Measurements from ENCODE around the gene EEF1B2.

DNA sequence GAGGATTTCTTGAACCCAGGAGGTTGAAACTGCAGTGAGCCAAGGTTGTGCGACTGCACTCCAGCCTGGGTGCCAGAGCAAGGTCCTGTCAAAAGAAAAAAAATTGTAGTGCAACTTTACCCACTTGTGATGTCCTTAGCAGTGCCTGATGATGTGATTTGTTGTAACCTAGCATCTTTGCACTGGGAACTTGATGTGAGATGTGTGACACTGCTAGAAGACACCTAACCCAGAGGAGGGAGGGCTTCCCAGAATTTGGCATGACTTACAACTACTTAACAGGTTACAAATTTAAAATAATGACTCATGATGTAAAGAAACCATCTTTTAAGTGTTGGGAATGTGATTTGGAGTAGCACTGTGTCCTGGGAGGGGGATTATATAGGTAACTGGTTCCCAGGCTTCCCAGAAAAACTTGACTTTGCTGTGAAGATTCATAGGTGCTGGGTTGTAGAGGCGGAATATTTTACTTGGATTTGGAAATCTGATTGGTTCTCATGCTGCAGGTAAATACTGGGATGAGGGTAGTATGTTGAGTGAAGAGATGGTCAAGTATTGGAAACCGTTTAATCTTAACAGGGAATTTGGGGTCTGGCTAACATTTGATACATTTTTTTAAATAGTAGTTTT, 3.7 kb downstream of the EEF1B2 start:
- TF ChIP-seq, protein P1, sequence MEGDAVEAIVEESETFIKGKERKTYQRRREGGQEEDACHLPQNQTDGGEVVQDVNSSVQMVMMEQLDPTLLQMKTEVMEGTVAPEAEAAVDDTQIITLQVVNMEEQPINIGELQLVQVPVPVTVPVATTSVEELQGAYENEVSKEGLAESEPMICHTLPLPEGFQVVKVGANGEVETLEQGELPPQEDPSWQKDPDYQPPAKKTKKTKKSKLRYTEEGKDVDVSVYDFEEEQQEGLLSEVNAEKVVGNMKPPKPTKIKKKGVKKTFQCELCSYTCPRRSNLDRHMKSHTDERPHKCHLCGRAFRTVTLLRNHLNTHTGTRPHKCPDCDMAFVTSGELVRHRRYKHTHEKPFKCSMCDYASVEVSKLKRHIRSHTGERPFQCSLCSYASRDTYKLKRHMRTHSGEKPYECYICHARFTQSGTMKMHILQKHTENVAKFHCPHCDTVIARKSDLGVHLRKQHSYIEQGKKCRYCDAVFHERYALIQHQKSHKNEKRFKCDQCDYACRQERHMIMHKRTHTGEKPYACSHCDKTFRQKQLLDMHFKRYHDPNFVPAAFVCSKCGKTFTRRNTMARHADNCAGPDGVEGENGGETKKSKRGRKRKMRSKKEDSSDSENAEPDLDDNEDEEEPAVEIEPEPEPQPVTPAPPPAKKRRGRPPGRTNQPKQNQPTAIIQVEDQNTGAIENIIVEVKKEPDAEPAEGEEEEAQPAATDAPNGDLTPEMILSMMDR (IDR thresholded peaks at IDR 0.05), result no peak
- no peak for TF ChIP-seq POLR2A (IDR thresholded peaks at IDR 0.05)

Data from right lobe of liver (tissue), 4 donors.